ENCODE results near the gene HHATL. TPM values are rescaled to one million over a fixed set of nuclear protein-coding genes. Genes with fewer than 3 reads are reported as not detected.

HHATL gene
- total RNA-seq, 2 donors from 2014 or later = not detected

- ATAC-seq (ENCODE audit: insufficient number of reproducible peaks, low FRiP score, low read depth) (no peak), DNase-seq (ENCODE audit: low spot score) (no peak)
- no peak for TF ChIP-seq CTCF (IDR thresholded peaks at IDR 0.05)
- H3K9me3 ChIP-seq = no peaks in the 10 kb centered on the region
- H3K27me3 ChIP-seq (replicated peaks; ENCODE audit: insufficient read depth) = no peaks in the 10 kb centered on the region
- no peaks in the 10 kb centered on the region for H3K36me3 ChIP-seq
- H3K27ac ChIP-seq = peak overlapping the region in 1 of 2 donors; percentile 82
- H3K4me3 ChIP-seq = no peak overlapping the region
- peaks cover 17 to 33% of the 10 kb centered on the region in 2 donors for H3K4me1 ChIP-seq (ENCODE audit: control insufficient read depth in 1 of 2, low read depth in 2 of 2)
Observed at GRCh38 chr3:42682301-42683070, 20.1 kb downstream of the HHATL start.

- Histone ChIP-seq H3K4me1 (ENCODE audit: control insufficient read depth in 1 of 2, low read depth in 2 of 2) (peaks cover 17 to 33% of the 10 kb centered on the region in 2 donors), H3K4me3 (no peak overlapping the region), H3K27me3 (replicated peaks; ENCODE audit: insufficient read depth) (no peaks in the 10 kb centered on the region), H3K9me3 (no peaks in the 10 kb centered on the region), H3K36me3 (no peaks in the 10 kb centered on the region), H3K27ac (no peak overlapping the region)
- ATAC-seq (ENCODE audit: insufficient number of reproducible peaks, low FRiP score, low read depth) (no peak), DNase-seq (ENCODE audit: low spot score) (no peak)
- TF ChIP-seq CTCF (IDR thresholded peaks at IDR 0.05) = no peak
Observed at GRCh38 chr3:42681361-42682038, 21.1 kb downstream of the HHATL start.

- ATAC-seq (ENCODE audit: insufficient number of reproducible peaks, low FRiP score, low read depth) = no peak
Observed at GRCh38 chr3:42680806-42681205, 21.8 kb downstream of the HHATL start.

DNA sequence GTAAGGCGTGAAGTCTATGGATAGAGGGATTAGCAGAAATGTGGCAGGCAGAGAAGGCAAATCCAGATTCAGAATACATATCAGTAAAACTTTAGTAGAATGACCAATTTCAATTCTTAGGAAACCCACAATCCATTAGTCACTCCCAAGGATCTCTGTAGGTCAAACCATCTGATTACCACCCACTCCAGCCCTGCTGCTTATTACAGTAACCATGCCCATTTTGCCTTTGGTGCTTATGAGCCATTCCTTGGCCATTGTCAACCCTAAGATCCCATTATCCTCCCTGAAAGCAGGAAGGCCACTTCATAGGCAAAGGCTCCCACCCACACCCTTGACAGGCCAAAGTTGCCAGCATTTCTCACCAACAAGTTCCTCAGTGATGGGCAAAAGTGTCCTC lies 22.3 kb downstream of the HHATL start:
- DNase-seq (ENCODE audit: low spot score) = no peak
- Histone ChIP-seq H3K27ac (no peak overlapping the region), H3K27me3 (replicated peaks; ENCODE audit: insufficient read depth) (no peaks in the 10 kb centered on the region), H3K9me3 (no peaks in the 10 kb centered on the region), H3K4me1 (ENCODE audit: control insufficient read depth in 1 of 2, low read depth in 2 of 2) (peaks cover 10 to 21% of the 10 kb centered on the region in 2 donors), H3K4me3 (no peak overlapping the region), H3K36me3 (no peaks in the 10 kb centered on the region)
- no peak for TF ChIP-seq CTCF (IDR thresholded peaks at IDR 0.05)
- no peak for ATAC-seq (ENCODE audit: insufficient number of reproducible peaks, low FRiP score, low read depth)

More at GRCh38 chr3:42680806-42681205, 21.8 kb downstream of the HHATL start:
- Histone ChIP-seq H3K36me3 (no peaks in the 10 kb centered on the region), H3K27ac (no peak overlapping the region), H3K4me1 (ENCODE audit: control insufficient read depth in 1 of 2, low read depth in 2 of 2) (peaks cover 15 to 26% of the 10 kb centered on the region in 2 donors), H3K9me3 (no peaks in the 10 kb centered on the region), H3K27me3 (replicated peaks; ENCODE audit: insufficient read depth) (no peaks in the 10 kb centered on the region), H3K4me3 (no peak overlapping the region)
- no peak for DNase-seq (ENCODE audit: low spot score)
- no peak for TF ChIP-seq CTCF (IDR thresholded peaks at IDR 0.05)

DNA sequence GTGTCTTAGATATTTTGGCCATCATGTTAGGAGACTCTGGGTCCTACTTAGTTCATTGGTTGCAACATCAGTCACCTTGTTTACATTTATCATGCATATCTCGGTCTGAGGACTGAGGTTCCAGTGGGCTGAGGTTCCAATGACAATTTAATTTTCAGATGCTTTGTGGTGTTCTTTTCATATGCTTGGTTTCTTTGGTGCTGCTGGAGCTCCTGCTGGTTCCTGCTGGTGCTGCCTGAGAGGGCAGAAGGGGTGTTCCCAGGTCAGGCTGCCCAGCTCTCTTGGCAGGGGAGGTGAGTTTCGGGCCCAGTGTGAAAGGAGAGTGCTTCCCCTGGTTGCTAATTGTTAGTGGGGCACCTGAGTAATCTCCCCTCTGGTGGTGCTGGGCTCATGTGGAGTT lies 24.2 kb downstream of the HHATL start:
- ATAC-seq (ENCODE audit: insufficient number of reproducible peaks, low FRiP score, low read depth) (no peak), DNase-seq (ENCODE audit: low spot score) (no peak)
- H3K27ac ChIP-seq = no peak overlapping the region
- no peaks in the 10 kb centered on the region for H3K27me3 ChIP-seq (replicated peaks; ENCODE audit: insufficient read depth)
- H3K4me3 ChIP-seq = no peak overlapping the region
- H3K36me3 ChIP-seq = no peaks in the 10 kb centered on the region
- no peaks in the 10 kb centered on the region for H3K9me3 ChIP-seq
- no peak for TF ChIP-seq CTCF (IDR thresholded peaks at IDR 0.05)
- peaks cover 2 to 7% of the 10 kb centered on the region in 2 donors for H3K4me1 ChIP-seq (ENCODE audit: control insufficient read depth in 1 of 2, low read depth in 2 of 2)
